Putamen (tissue), 1 donor: Measurements from ENCODE around the gene MYH10.

Experiments used
- DNase-seq: peaks from one replicate; pipeline ENCODE4 v3.0.0-alpha.2; 2016; ENCODE audit warnings: low spot score

MYH10 gene

GRCh38 chr17:8494506-8495111 is 135.9 kb downstream of the MYH10 start:
- DNase-seq = no peak

DNA sequence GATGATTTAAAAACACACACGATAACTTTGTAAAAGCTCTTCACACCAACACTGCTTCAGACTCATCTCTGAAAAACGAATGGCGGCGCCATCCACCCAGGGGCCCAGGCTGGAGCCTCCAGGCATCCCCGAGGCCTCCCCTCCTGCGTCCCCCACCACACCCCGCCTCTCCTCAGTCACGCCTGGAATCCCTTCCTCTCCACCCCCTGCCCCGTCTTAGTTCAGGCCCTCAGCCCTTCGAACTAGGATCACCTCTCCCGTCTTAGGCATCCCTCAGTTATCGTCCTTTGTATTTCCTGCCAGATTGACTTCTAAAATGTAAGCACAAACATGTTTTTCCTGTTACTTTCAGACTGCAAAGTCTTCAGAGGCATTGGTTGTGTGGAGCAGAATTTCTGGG is 136.5 kb downstream of the MYH10 start:
- no peak for DNase-seq

DNA sequence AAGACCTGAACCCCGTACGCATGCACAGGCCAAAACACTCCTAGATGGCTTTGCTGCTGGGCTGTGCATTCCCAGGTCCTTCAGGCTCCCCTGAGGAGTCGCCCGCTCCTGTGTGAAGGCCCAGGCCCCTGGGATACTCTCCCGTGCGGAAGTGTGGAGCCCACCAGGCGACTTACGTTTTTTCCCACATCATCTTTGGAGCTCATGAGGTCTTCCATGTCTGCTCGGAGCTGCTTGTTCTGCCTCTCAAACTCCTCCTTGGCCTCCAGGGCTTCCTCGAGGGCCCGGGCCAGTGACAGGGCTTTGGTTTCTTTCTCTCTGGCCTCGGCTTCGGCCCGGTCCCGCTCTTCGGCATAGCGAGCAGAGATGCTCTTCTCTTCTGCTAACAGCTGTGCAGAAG is 138.4 kb downstream of the MYH10 start:
- DNase-seq = no peak

GRCh38 chr17:8490256-8491023 is 140.1 kb downstream of the MYH10 start:
- no peak for DNase-seq

DNA sequence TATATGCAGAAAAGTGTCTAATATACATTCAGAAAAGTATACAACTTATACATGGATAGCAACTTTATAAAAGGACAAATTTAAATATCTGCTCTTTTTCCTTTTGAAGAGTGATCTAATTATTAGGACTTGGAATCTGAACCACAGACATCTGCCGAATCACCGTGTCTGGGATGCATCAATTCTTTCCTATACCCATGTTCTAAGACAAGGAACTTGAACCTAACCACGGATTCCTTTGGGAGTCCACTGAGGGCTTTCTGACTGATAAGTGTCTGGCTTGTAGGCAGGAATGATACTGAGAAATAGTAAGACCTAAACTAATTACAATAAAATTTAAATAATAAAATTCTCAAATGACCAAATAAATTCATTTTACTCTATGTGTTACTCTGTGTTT is 140.7 kb downstream of the MYH10 start:
- no peak for DNase-seq

- DNase-seq = no peak
Measured at GRCh38 chr17:8488901-8489300, 141.6 kb downstream of the MYH10 start.

DNA sequence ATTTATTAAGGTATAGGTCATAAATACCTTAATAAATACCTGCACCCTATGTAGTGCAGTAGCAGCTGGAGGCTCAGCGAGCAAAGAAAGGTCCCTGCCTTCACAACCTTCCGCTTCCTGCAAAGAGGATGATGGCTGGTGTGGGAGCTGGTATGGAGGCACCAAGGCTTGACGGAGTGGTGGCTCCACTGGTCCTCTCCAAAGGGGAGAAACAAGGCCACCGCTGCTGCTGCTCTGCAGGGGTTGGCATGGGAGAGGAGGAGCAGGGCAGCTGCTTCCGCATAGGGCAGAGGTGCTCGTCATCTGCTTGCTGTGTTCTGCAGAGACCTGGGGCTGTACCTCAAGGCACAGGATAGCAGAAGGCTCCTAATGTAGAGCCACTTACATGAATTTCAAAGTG is 142.0 kb downstream of the MYH10 start:
- DNase-seq = no peak

- DNase-seq = no peak
Measured at GRCh38 chr17:8487743-8488142, 142.8 kb downstream of the MYH10 start.

DNA sequence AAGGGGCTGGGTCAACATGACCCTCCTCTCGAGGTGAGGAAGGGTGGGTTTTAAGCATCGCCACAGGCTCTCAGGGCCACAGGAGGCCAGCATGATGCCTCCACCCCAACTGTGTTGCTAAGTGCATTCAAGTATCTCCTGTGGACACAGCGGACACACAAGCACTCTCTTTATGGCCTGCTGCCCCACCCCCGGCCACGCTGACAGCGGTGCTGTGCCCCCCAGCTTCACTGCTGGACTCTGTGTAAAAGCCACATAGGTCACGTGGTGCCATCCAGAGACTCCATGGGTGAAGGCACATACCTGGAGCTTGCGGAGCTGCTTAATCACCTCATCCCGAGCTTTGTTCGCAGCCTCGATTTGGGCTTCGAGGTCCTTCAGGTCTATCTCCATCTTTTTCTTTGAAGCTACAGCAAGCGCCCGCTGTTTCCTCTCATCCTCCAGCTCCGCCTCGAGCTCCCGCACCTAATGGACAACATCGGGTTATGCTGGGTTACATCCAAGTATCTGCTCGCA is 143.3 kb downstream of the MYH10 start:
- DNase-seq = no peak

DNA sequence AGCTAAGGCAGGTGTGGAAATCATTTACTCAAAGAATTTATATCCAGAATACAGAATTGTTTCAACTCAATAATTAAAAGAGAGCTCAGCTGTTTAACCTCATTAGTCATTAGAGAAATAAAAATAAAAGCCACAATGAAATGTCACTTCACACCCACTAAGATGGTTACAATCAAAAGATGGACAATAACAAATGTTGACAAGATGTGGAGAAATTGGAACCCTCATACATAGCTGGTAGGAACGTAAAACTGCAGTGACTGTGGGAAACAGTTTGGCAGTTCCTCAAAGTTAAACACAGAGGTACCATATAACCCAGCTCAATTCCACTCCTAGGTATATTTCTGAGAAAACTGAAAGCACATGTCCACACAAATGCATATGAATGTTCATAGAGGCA is 145.0 kb downstream of the MYH10 start:
- DNase-seq = no peak

DNA sequence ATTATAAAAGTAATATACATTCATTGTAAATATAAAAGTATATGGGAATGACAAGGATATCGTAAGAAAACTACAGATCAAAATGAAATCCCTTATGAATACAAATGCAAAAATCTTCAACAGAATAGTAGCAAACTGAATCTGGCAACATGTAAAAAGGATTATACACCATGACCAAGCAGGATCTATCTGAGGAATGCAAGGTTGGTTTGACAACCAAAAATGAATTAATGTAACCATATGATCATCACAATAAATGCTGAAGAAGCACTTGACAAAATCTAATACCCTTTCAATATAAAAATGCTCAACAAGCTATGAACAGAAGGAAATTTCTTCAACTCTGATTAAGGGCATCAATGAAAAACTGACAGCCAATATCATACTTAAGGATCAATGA is 146.1 kb downstream of the MYH10 start:
- no peak for DNase-seq

- no peak for DNase-seq
Measured at GRCh38 chr17:8482546-8482945, 148.0 kb downstream of the MYH10 start.

GRCh38 chr17:8481703-8482102 is 148.8 kb downstream of the MYH10 start:
- DNase-seq = no peak

- no peak for DNase-seq
Measured at GRCh38 chr17:8481089-8481488, 149.4 kb downstream of the MYH10 start.

GRCh38 chr17:8480011-8480976 is 150.2 kb downstream of the MYH10 start:
- DNase-seq = no peak

- peak; percentile 93 for DNase-seq
Measured at GRCh38 chr17:8479431-8479947, 151.0 kb downstream of the MYH10 start.

DNA sequence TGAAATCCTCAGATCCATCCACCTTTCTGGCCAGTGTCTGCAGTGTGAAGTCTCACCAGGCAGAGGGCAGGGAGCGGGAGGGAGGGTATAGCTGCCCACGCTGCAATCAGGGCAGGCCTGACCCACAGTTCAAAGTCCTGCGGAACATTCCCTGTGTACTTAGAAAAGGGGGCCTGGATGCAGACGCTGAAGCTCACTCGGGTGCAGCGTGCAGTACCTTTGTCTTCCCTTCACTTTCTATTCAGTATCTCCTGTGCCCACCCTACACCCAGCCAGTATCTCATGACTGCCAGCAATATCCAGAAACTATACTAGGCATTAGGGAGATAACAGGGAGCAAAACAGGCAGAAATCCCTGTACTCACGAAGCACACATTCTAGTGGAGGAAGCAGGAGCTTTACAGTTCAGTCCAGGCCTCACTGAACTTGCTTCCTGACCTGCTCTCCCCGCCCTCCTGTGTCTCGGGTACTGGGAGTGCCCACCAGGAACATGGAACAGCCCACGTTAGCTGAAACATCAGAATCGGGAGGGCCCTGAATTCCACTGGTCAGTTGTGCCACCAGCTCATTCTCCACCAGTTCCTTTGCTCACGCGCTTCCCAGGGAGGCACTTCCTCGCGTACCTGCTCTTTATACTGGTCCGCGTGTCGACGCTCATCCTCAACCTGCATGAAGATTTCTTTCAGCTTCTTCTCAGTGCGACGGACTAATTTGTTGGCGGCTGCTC is 152.6 kb downstream of the MYH10 start:
- DNase-seq = no peak

DNA sequence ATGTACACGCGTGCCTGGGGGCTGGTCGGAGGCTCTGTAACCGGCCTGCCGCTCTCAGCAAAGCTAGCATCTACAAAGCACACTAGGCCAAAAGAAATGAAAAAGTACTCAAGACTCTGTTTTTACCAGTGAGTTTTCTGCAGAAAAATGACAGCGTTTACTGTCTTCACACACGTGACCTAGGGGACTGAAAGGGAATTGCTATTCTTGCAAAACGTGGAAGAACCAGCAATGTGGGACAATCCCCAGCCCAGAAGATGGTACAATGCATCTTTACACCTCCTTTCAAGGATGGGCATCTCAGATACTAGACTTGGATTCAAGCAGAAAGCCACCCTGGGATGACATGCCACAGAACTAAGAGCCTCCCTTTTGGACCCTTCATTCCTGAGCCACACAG is 153.4 kb downstream of the MYH10 start:
- no peak for DNase-seq

DNA sequence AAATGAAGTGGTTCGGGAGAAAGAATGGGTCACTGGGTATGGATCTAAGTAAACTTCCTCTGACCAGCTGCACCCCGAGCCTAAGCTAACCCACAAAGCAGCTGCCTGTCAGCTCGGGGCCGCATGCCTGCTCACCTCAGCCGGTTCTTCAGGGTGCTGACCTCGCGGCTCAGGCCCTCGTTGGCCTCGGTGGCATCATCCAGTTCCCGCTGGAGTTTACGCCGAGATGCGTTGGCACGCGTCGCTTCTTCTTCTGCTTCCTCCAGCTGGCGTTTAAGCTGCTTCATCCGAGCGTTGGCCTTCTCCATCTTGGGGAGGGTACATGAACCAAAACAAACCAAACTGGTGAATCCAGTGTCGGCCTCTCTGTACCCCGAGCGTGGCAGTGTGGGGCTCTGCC is 153.8 kb downstream of the MYH10 start:
- no peak for DNase-seq

DNA sequence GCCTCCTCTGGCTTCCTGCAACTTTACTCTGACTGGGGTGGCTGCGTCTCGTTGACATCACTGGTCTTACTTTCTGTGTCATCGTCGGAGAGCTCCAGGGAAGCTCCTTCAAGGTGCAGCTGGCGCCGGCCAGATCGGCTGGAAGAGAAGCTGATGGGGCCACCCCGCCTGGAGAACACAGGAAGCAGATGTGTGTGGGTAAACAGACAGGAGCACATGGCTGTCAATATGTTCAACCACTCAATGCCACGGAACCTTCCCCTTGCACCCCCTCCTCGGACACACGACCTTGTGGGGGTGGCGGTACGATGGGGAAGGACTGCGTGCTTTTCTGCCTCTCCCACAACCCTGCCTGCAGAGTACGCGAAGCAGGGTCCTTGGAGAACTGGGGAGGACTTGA is 154.7 kb downstream of the MYH10 start:
- DNase-seq = no peak

GRCh38 chr17:8475227-8475626 is 155.3 kb downstream of the MYH10 start:
- DNase-seq = no peak

GRCh38 chr17:8474826-8475225 is 155.7 kb downstream of the MYH10 start:
- no peak for DNase-seq
